HL-60/S4 (cell line): ENCODE measurements around the gene EIF3F.
"Not testable (repeated sequence)": the region's sequence is repeated elsewhere in the genome, so short reads cannot be mapped to it uniquely, and the experiment has no call there.

Experiments used
- in situ Hi-C: fragments of 300-500 bp; cut with MboI; formaldehyde crosslinking; loops from 2 replicates; pipeline ENCODE4 v1.14.3; 2022; ENCODE audit warnings: low sequenced_read_pairs

EIF3F gene

DNA sequence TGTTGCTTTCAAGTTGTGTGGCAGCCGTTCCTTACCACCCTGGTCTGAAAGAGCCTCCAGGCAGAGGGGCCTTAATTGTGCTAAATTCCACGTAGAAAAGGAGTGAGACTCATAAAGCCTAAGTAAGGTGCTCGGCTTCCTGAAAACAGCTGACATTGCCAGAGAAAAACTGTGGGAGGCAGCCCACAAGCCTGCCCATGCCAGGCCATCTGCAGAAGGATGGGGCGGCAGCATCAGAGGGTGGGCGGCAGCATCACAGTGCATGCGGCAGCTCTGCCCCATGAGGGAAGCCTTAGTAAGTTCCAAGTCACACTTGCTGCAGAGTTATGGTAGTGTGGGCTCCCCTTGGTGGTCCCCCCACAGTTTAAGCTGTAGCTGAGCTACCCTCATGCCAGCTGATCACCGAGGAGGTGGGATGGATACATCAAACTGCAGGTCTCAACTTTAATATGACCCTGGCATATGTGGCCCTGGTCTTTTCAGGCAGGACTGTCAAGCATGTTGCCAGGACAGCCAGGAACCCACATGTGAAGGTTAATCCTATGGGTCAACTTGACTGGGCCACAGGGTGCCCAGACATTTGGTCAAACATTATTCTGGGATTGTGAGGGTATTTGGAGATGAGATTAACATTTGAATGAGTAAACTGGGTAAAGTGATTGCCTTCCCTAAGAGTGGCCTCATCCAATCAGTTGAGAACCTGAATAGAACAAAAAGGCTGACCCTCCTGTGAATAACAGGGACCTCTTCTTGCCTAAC, 3.1 kb upstream of the EIF3F start:
- in situ Hi-C loops: no loop called here

GRCh38 chr11:7987560-7987883, 385 bp downstream of the EIF3F start:
- in situ Hi-C loops: not testable (repeated sequence)

- in situ Hi-C loops: no loop called here
These were observed 7.6 kb downstream of the EIF3F start for GRCh38 chr11:7994581-7995278.

DNA sequence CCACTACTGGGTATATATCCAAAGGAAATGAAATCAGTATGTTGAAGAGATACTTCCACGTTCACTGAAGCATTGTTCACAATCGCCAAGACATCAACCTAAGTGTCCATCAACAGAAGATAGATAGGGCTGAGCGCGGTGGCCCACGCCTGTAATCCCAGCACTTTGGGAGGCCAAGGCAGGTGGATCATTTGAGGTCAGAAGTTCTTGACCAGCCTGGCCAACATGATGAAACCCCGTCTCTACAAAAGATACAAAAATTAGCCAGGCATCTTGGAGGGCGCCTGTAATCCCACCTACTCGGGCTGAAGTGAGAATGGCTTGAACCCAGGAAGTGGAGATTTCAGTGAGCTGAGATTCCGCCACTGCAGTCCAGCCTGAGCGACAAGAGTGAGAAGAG, 12.7 kb downstream of the EIF3F start:
- in situ Hi-C loops: no loop called here

GRCh38 chr11:8000390-8000789, 13.3 kb downstream of the EIF3F start:
- in situ Hi-C loops: no loop called here

DNA sequence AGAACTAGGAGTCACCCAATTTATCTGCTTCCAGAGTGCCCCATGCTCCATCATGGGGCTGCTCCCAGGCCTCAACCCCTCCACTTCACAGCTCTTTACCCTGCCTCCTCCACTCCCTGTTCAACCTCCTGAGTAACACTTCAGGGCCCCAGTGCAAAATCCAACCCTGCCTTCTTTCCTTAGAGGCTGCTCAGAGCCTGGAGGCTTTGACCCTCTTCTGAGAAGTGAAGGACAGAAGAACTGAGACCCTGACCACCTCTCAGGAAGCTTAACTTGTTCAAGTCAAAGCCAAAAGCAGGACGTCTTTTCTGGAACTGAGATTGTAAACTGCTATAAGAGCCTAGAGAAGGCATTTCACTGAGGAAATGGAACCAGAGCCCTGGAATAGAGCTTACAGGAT, 15.5 kb downstream of the EIF3F start:
- in situ Hi-C loops: no loop called here

- in situ Hi-C loops: no loop called here
These were observed 16.1 kb downstream of the EIF3F start for GRCh38 chr11:8003187-8003586.

DNA sequence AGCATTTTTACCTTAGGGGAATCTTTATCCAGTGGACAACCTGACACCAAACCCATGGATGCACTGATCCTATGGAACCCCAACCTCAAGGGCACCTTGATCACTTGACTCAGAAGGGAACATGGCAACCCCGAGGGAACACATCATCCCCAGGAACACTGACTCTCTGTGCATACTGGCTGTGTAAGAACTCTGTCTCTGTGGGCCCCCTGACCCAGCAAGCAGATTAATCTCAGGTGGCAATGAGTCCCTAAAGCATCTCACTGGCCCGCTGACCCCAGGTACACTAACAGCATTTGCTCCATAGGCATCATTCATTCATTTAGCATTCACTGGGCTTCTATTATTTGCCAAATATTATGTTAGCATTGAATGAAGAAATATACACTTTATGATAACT, 16.9 kb downstream of the EIF3F start:
- in situ Hi-C loops: no loop called here

GRCh38 chr11:8005556-8005955, 18.4 kb downstream of the EIF3F start:
- in situ Hi-C loops: no loop called here

GRCh38 chr11:8006349-8006977, 19.3 kb downstream of the EIF3F start:
- in situ Hi-C loops: no loop called here

- in situ Hi-C loops: no loop called here
These were observed 21.1 kb downstream of the EIF3F start for GRCh38 chr11:8008212-8008611.

DNA sequence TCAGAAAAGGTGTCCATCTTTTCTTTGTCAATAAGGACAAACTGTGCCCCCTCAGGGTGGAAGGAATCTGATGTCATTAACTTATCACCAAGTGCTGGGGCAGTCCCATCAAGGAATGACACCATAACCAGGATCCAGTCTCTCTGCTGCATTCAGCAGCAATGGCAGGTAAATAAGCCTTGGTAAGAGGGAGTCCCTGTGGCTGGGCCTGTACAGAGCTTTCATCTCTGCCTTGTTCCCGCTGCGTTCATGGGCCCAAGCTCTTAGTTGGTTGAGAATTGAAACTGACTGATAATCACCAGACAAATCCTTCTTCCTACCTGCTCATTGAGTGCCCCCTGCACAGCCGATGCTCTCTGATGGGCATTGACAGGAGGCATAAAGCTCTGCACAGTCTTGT, 22.7 kb downstream of the EIF3F start:
- in situ Hi-C loops: no loop called here

GRCh38 chr11:8011371-8011770, 24.2 kb downstream of the EIF3F start:
- in situ Hi-C loops: no loop called here

DNA sequence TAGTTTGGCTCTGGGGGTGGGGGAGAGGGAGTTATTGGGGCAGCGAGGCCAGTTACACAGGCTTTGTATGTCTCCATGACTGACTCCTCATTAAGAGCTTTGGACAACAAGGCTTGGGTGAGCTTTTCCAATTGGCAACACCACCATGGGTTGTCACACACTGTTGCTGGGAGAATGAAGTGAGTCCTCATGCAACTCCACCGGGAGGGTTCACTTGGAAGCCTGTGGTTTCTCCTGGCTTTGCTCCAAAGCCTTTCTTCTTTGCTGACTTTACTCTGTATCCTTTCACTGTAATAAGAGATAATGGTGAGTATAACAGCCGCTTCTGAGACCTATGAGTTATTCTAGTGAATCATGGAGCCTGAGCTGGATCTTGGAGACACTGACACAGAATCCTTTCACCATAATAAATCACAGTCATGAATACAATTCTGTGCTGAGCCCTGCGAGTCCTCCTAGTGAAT, 24.9 kb downstream of the EIF3F start:
- in situ Hi-C loops: no loop called here

DNA sequence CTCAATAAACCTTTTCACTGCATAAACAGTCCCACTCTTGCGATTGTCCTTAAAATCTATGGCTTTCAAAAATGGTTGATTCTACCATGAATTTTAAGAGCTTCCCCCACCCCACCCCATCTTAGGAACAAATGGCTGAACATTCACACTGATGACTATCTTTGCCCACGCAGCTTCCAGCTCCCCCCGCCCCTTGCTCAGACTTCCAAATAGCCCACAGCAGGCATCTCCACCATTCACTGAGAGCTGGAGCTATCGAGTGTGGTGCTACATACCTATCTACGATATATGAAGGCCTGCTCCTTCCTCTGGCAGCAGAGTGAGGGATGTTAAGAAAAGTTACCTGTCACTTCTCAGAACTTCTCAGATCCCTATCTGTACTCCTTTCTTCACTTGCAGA, 26.7 kb downstream of the EIF3F start:
- in situ Hi-C loops: no loop called here

GRCh38 chr11:8015753-8016239, 28.7 kb downstream of the EIF3F start:
- in situ Hi-C loops: no loop called here

GRCh38 chr11:8016440-8016839, 29.3 kb downstream of the EIF3F start:
- in situ Hi-C loops: no loop called here

- in situ Hi-C loops: no loop called here
These were observed 29.9 kb downstream of the EIF3F start for GRCh38 chr11:8017071-8017470.

- in situ Hi-C loops: no loop called here
These were observed 30.9 kb downstream of the EIF3F start for GRCh38 chr11:8017894-8018483.

- in situ Hi-C loops: no loop called here
These were observed 31.6 kb downstream of the EIF3F start for GRCh38 chr11:8018484-8019313.
